Measurements from ENCODE around the gene STK32A. TPM values are rescaled to one million over a fixed set of nuclear protein-coding genes. Genes with fewer than 3 reads are reported as not detected.

Gene STK32A
- total RNA-seq, 4 donors from 2014 or later: 1.0 to 1.4 (median 1.3) TPM

- H3K27ac ChIP-seq (replicated peaks in 1 of 4): no peak overlapping the region
- intact Hi-C loops (cut with DNase I): no loop called here
- no peak overlapping the region for H3K4me3 ChIP-seq
- no peaks in the 10 kb centered on the region for H3K9me3 ChIP-seq
- H3K36me3 ChIP-seq: no peaks in the 10 kb centered on the region
- H3K4me1 ChIP-seq: peaks cover 0 to 13% (median 7%) of the 10 kb centered on the region in 4 donors
- H3K27me3 ChIP-seq: no peaks in the 10 kb centered on the region
- TF ChIP-seq POLR2A (IDR thresholded peaks at IDR 0.05; ENCODE audit: low read depth): no peak
- TF ChIP-seq EP300 (IDR thresholded peaks at IDR 0.05): no peak
- no peak for TF ChIP-seq POLR2AphosphoS5 (IDR thresholded peaks at IDR 0.05)
- TF ChIP-seq, protein P1, sequence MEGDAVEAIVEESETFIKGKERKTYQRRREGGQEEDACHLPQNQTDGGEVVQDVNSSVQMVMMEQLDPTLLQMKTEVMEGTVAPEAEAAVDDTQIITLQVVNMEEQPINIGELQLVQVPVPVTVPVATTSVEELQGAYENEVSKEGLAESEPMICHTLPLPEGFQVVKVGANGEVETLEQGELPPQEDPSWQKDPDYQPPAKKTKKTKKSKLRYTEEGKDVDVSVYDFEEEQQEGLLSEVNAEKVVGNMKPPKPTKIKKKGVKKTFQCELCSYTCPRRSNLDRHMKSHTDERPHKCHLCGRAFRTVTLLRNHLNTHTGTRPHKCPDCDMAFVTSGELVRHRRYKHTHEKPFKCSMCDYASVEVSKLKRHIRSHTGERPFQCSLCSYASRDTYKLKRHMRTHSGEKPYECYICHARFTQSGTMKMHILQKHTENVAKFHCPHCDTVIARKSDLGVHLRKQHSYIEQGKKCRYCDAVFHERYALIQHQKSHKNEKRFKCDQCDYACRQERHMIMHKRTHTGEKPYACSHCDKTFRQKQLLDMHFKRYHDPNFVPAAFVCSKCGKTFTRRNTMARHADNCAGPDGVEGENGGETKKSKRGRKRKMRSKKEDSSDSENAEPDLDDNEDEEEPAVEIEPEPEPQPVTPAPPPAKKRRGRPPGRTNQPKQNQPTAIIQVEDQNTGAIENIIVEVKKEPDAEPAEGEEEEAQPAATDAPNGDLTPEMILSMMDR (IDR thresholded peaks at IDR 0.05): no peak
- DNase-seq (ENCODE audit: extremely low spot score): no peak
Measured at GRCh38 chr5:147306351-147306750, 71.5 kb downstream of the STK32A start.

DNA sequence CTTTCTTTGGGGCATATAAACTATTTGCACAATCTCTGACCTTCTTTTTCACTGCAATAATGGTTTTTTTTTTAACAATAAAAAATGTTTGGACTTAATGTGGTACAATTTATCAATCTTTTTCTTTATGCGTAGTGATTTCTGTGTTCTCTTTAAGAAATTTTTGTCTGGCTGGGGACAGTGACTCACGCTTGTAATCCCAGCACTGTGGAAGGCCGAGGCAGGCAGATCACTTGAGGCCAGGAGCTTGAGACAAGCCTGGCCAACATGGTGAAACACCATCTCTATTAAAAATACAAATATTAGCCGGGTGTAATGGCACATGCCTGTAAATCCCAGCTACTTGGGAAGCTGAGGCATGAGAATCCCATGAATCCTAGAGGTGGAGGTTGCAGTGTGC is 72.3 kb downstream of the STK32A start:
- no peak overlapping the region for H3K27ac ChIP-seq (replicated peaks in 1 of 4)
- TF ChIP-seq EP300 (IDR thresholded peaks at IDR 0.05) (no peak), POLR2A (IDR thresholded peaks at IDR 0.05; ENCODE audit: low read depth) (no peak), POLR2AphosphoS5 (IDR thresholded peaks at IDR 0.05) (no peak)
- TF ChIP-seq, protein P1 (IDR thresholded peaks at IDR 0.05): no peak
- intact Hi-C loops (cut with DNase I): no loop called here
- H3K4me1 ChIP-seq: peaks cover 0 to 13% (median 7%) of the 10 kb centered on the region in 4 donors
- DNase-seq (ENCODE audit: extremely low spot score): no peak
- no peaks in the 10 kb centered on the region for H3K9me3 ChIP-seq
- H3K27me3 ChIP-seq: no peaks in the 10 kb centered on the region
- no peaks in the 10 kb centered on the region for H3K36me3 ChIP-seq
- 76% methylated on average over 4 of the region's 4 CpGs for WGBS
- no peak overlapping the region for H3K4me3 ChIP-seq

- 59% methylated on average over 4 of the region's 4 CpGs for WGBS
- H3K27ac ChIP-seq (replicated peaks in 1 of 4): no peak overlapping the region
Measured at GRCh38 chr5:147309621-147310020, 74.8 kb downstream of the STK32A start.

DNA sequence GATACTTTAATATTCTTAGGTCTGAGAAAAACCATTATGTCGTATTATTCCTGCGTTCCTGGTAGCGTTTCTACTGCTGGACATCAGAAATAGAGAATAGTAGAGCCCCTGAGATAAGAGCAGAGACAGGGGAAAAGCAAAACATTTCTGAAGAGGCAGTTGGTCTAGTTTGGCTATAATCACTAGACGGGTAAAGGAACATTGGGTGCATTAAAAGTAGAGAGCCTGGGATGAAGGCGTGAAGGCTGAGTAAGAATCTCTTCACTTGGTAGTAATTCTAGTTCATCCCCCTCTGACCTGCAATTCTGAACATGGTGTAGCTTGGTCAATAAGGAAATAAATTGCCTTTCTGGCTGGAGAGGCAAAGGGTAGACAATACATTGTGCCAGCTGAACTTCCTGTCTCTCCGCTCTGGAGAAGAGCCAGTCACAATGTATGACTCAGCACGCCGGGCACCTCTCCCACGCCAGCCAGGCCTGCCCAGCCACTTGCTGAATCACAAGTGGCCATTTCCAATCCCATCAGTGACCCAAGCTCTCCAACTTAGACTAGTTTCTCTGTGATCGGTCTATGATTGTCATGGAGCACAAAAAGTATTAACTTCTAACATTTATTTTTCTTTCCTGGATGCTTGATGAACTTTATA is 75.4 kb downstream of the STK32A start:
- Histone ChIP-seq H3K4me1 (no peaks in the 10 kb centered on the region), H3K27ac (replicated peaks in 1 of 4) (no peak overlapping the region), H3K36me3 (no peaks in the 10 kb centered on the region), H3K4me3 (no peak overlapping the region), H3K27me3 (no peaks in the 10 kb centered on the region), H3K9me3 (no peaks in the 10 kb centered on the region)
- 72% methylated on average over 10 of the region's 10 CpGs for WGBS
- intact Hi-C loops (cut with DNase I): no loop called here
- TF ChIP-seq POLR2AphosphoS5 (IDR thresholded peaks at IDR 0.05): no peak
- TF ChIP-seq POLR2A (IDR thresholded peaks at IDR 0.05; ENCODE audit: low read depth): no peak
- TF ChIP-seq, protein P1 (IDR thresholded peaks at IDR 0.05): no peak
- TF ChIP-seq EP300 (IDR thresholded peaks at IDR 0.05): no peak
- DNase-seq (ENCODE audit: extremely low spot score): no peak

More at GRCh38 chr5:147309621-147310020, 74.8 kb downstream of the STK32A start:
- Histone ChIP-seq H3K27me3 (no peaks in the 10 kb centered on the region), H3K4me3 (no peak overlapping the region), H3K9me3 (no peaks in the 10 kb centered on the region), H3K36me3 (no peaks in the 10 kb centered on the region), H3K4me1 (no peaks in the 10 kb centered on the region)
- TF ChIP-seq EP300 (IDR thresholded peaks at IDR 0.05): no peak
- no peak for TF ChIP-seq POLR2A (IDR thresholded peaks at IDR 0.05; ENCODE audit: low read depth)
- TF ChIP-seq POLR2AphosphoS5 (IDR thresholded peaks at IDR 0.05): no peak
- TF ChIP-seq, protein P1 (IDR thresholded peaks at IDR 0.05): no peak
- intact Hi-C loops (cut with DNase I): no loop called here
- no peak for DNase-seq (ENCODE audit: extremely low spot score)

Measured in esophagus muscularis mucosa (tissue), 4 donors.